Iris pigment epithelial cell (primary cell): ENCODE results near the gene IDE.
"Not testable (repeated sequence)": the region's sequence is repeated elsewhere in the genome, so short reads cannot be mapped to it uniquely, and the experiment has no call there.

Experiments used
- DNase-seq: peaks from one replicate; pipeline ENCODE4 v3.0.0-alpha.2; 2011; ENCODE audit warnings: low read depth

IDE gene

DNA sequence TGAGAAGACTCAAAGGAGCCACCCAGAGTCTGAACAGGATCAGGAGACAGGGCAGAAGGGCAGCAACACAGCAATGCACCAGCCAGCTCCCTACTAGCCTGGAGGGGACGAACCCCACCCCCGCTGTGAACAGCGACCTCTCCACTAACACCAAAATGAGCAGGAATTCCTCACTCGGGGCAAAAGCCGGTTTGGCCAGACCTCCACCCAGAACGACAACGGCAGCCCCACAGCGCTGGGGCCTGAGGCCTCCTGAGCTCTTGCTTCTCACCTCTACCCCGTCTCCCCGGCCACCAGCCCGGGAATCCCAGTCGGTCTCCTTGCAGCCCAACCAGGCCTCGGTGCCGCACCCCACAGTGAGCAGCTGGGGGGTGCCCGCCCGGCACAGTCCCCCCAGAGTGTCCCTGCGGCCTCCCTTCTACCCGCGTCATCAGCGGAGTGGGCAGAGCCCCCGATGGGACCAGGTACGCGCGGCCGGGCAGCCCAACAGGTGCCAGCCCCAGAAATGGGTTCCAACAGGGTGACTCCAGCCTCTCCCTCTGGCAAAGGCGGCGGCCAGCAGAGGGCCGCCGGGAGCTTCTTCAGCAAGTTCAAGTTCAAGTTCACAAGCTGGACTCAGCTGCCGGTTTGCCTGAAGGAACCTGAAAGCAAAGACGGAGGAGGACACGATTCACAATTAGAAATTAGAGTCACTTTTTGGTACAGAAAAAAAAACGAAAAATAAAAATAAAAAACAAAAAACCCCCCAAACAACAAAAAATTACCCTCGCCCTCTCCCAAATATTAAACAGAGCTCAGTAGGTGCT, 153.9 kb downstream of the IDE start:
- peak; percentile 67 for DNase-seq

- no peak for DNase-seq
These were observed 155.0 kb downstream of the IDE start for GRCh38 chr10:92418891-92419290.

DNA sequence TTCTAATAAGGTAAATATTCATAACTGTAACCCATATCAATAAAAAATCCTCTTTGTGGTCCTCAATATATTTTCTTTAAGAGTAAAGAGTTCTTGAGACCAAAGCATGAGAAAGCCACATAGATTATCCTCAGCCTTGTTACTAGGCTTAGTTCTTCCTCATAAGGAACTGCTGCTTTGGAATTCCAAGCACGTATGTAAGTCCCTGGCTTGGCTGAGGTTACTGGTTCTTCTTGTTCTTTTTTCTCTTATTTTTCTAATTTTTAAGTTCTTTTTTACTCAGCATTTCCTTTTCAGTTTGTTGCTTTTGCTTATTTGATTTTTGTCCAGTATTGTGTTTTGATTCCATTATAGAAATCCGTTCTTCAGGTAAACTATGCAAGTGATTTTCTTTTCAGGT, 155.7 kb downstream of the IDE start:
- peak; percentile 30 for DNase-seq

GRCh38 chr10:92413519-92413918, 160.4 kb downstream of the IDE start:
- no peak for DNase-seq

DNA sequence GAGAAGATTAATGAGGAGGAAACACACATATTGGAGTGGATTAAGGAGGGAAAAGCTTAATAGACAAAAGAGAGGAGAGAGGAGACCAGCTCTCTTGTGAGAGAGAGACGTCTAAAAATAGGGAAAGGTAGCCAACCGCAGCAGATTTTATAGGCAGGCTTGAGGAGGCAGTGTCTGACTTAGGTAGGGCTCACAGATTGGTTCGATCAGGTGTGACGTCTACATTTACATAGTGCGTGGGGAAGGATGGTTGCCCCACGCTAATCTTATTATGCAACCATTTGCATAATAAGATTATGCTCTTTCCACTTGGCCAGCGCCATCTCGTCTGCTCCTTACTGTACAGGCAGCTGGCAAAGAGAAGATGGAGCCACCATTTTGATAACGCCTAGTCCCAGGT, 160.9 kb downstream of the IDE start:
- no peak for DNase-seq

GRCh38 chr10:92411406-92411805, 162.5 kb downstream of the IDE start:
- DNase-seq: no peak

DNA sequence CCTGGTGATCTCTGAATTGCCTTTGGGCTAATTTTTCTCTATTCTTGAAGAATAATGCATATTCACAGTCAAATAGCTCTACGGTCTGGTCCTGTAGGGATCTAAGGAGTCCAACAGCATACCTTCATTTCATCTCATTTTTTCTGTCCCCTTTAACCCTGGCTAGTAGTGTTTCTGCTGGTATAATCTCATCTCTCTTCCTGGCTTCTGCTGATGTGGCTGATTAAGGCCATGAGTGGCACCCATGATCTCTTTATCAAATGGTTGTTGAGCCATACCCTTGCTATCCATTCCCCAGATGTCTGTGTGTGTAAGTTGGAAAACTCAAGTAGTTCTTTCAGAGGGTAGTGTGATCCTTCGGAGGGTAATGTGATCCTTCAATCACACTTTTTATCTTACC, 163.4 kb downstream of the IDE start:
- no peak for DNase-seq

GRCh38 chr10:92408017-92408361, 165.9 kb downstream of the IDE start:
- DNase-seq: no peak

GRCh38 chr10:92407305-92408016, 166.4 kb downstream of the IDE start:
- DNase-seq: peak; percentile 40

GRCh38 chr10:92405419-92405924, 168.4 kb downstream of the IDE start:
- no peak for DNase-seq

- DNase-seq: no peak
These were observed 169.1 kb downstream of the IDE start for GRCh38 chr10:92404612-92405418.

DNA sequence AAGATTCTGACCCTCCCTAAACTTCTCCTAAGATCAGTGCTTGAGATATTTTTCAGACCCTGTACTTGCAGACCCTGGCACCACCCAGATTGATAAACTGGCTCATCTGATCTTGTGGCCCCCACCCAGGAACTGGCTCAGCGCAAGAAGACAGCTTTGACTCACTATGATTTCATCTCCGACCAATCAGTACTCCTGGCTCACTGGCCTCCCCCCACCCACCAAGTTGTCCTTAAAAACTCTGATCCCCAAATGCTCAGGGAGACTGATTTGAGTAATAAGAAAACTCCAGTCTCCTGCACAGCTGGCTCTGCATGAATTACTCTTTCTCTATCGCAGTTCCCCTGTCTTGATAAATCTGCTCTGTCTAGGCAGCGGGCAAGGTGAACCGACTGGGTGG, 171.7 kb downstream of the IDE start:
- not testable (repeated sequence) for DNase-seq
